Vagina (tissue), 2 donors: Measurements from ENCODE around the gene TMEM186.

Experiments used
- CTCF ChIP-seq, 3 experiments: fragments of 450-650 bp in 2 of 3; fragments of 200-600 bp in 1 of 3; sonication (generic) in 1 of 3; IDR thresholded peaks; one replicate each; pipeline ENCODE4 v1.5.1; 2017 to 2019; ENCODE audit warnings: antibody characterized with exemption in 3 of 3, mild to moderate bottlenecking in 2 of 3, moderate library complexity in 2 of 3
- POLR2A ChIP-seq, 2 donors: fragments of 450-650 bp; IDR thresholded peaks; one replicate each; pipeline ENCODE4 v1.6.1; 2017; ENCODE audit warnings: antibody characterized with exemption in 2 of 2, mild to moderate bottlenecking in 2 of 2, moderate library complexity in 2 of 2
- POLR2AphosphoS5 ChIP-seq, 2 donors: sonication (generic); formaldehyde crosslinking; IDR thresholded peaks; one replicate each; pipeline ENCODE4 v1.9.0; 2017; ENCODE audit warnings: antibody characterized with exemption in 2 of 2, mild to moderate bottlenecking in 2 of 2, low read depth in 1 of 2; ENCODE audit not compliant: insufficient read depth in 1 of 2

GRCh38 chr16:8776129-8776584, 21.3 kb downstream of the TMEM186 start:
- TF ChIP-seq POLR2A (IDR thresholded peaks at IDR 0.05) (no peak), CTCF (IDR thresholded peaks at IDR 0.05) (no peak), POLR2AphosphoS5 (IDR thresholded peaks at IDR 0.05; ENCODE audit: insufficient read depth in 1 of 2, low read depth in 1 of 2) (no peak)
